Activated T-helper 1 cell treated with anti-CD3 and anti-CD28 coated beads, Interleukin-12 subunit alpha, Interleukin-12 subunit beta, Interleukin-2, Interleukin-4 antibody, amounts not matched to agents 30 ng/mL and 10 ng/mL and 1 ng/mL, durations not matched to agents 14 hours and 24 hours and 36 hours (primary cell): ENCODE data around the gene ATRAID. TPM values are rescaled to one million over a fixed set of nuclear protein-coding genes. Genes with fewer than 3 reads are reported as not detected.
"Not testable (repeated sequence)": the region's sequence is repeated elsewhere in the genome, so short reads cannot be mapped to it uniquely, and the experiment has no call there.

ENCODE experiments used
- DNase-seq: peaks from one replicate; pipeline ENCODE4 v3.0.0; 2021; ENCODE audit warnings: low spot score
- H3K27ac Mint-ChIP-seq: one replicate; pipeline ENCODE4 v1.8.0; 2021; ENCODE audit warnings: mild to moderate bottlenecking, mixed read lengths
- H3K27me3 Mint-ChIP-seq: one replicate; pipeline ENCODE4 v1.8.0; 2022; ENCODE audit warnings: mild to moderate bottlenecking, moderate library complexity, mixed read lengths; ENCODE audit not compliant: insufficient read depth
- H3K36me3 Mint-ChIP-seq: one replicate; pipeline ENCODE4 v1.8.0; 2021; ENCODE audit warnings: low read depth, mixed read lengths
- H3K4me1 Mint-ChIP-seq: one replicate; pipeline ENCODE4 v1.8.0; 2021; ENCODE audit warnings: low read depth, mixed read lengths
- H3K4me3 Mint-ChIP-seq: one replicate; pipeline ENCODE4 v1.8.0; 2021; ENCODE audit warnings: mild to moderate bottlenecking, moderate library complexity, mixed read lengths
- H3K9me3 Mint-ChIP-seq: one replicate; pipeline ENCODE4 v1.8.0; 2021; ENCODE audit warnings: mixed read lengths
- intact Hi-C: fragments of 100-400 bp; cut with micrococcal nuclease; formaldehyde crosslinking; loops from one replicate; pipeline ENCODE4 v1.15.1; 2024
- total RNA-seq: library from RNA; stranded (reverse); gene quantifications from 2 replicates; pipeline ENCODE4 v1.2.3, GENCODE V29; 2022

ATRAID gene, protein sequence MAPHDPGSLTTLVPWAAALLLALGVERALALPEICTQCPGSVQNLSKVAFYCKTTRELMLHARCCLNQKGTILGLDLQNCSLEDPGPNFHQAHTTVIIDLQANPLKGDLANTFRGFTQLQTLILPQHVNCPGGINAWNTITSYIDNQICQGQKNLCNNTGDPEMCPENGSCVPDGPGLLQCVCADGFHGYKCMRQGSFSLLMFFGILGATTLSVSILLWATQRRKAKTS
- 107 and 111 TPM in 2 replicates for total RNA-seq

DNA sequence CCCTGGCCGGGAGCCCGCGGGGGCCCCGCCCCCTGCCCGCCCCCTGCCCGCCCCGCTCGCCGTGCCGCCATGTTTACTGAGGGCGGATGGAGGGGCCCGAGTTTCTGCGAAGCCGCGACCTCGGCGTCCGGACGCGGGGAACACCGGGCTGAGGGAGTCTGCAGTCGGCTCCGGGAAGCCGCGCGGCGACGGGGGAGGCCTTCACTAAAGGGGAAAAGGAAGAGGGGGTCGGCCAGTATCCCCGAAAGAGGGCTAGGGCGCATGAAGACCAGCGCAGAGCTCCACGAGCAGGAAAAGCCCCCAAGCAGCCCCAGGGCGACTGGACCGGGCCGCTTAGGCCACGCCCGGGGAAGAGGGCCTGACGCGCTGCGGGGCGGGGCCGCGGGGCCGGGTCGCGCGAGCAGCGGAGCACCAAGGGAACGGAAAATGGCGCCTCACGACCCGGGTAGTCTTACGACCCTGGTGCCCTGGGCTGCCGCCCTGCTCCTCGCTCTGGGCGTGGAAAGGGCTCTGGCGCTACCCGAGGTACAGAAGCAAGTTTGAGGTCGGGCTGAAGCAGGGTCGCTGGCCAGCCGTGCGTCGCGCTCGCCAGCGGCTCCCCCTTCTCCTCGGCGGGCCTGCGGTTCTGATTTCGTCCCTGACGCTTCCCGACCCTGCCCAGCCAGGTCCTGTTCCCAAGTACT lies at the start of gene ATRAID, which contains the start of gene SLC5A6:
Gene ATRAID, plus strand, starts transcription at position 99 of the 683 bp plus-strand sequence. Its CDS starts 328 bp downstream, at position 427.
Gene SLC5A6, minus strand, starts transcription at position 326 of the 683 bp plus-strand sequence. CDS start 4,618 bp downstream, outside the sequence.
- DNase-seq, result peak; percentile 90
- Mint-ChIP-seq H3K4me1 (peaks cover 54% of the 10 kb centered on the region), H3K27me3 (no peaks in the 10 kb centered on the region), H3K9me3 (no peaks in the 10 kb centered on the region), H3K27ac (peak within 1 kb of the TSS; percentile 100), H3K36me3 (peaks cover 46% of the 10 kb centered on the region), H3K4me3 (peak within 1 kb of the TSS; percentile 99)
- intact Hi-C loops, result loop anchor here (1.0 to 10.0 kb wide), 12 partner anchors 51 to 451 kb away; partner anchors contain the start of genes AGBL5, CCDC121, GPN1 and GTF3C2

DNA sequence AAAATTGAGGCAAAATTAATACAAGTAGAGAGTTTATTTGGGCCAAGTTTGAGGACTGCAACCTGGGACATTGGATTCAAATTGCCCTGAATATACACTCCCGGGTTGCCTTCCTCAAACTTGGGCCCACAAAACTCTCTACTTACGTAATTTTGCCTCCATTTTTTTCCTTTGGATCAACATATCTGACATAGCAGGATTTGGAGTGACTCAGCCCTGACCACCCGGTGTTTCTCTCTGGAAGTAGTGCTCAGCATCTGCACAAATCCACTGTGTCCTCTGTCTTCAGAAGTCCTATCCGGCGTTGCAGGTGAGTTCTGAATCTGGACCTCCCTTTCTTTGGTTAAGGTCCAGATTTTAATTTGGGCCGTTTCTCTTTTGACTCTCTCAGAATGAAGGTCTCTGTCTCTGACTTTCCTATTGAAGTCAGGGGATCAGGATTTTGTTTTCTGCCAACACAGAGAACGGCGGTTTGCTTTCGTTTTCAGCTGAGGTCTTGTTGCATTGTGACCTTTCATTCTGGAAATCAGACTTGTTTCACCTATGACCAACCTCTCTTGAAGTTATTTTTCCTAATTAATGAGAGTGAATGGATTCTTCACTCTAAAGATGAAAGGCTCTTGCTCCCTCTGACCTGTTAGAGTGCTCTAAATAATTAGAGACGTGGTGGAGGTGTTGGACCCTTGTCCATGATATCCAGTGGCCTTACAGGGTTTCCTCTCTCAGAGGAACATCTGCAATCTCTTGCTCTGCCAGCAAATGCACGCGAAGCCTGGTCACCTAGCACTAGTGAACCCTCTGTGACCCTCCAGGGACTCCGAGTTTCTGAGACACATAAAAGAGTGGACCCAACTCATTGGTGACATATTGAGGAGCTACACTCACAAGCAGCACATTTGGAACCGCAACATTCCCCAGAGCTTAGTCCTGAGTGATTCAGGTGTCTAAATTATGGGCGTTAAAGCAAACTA lies 49.4 kb upstream of the ATRAID start:
- H3K27me3 Mint-ChIP-seq, result peaks cover 9% of the 10 kb centered on the region
- DNase-seq, result no peak
- no peaks in the 10 kb centered on the region for H3K9me3 Mint-ChIP-seq
- no peak overlapping the region for H3K27ac Mint-ChIP-seq
- intact Hi-C loops, result no loop called here
- no peak overlapping the region for H3K4me3 Mint-ChIP-seq
- H3K36me3 Mint-ChIP-seq, result no peaks in the 10 kb centered on the region
- H3K4me1 Mint-ChIP-seq, result no peaks in the 10 kb centered on the region

DNA sequence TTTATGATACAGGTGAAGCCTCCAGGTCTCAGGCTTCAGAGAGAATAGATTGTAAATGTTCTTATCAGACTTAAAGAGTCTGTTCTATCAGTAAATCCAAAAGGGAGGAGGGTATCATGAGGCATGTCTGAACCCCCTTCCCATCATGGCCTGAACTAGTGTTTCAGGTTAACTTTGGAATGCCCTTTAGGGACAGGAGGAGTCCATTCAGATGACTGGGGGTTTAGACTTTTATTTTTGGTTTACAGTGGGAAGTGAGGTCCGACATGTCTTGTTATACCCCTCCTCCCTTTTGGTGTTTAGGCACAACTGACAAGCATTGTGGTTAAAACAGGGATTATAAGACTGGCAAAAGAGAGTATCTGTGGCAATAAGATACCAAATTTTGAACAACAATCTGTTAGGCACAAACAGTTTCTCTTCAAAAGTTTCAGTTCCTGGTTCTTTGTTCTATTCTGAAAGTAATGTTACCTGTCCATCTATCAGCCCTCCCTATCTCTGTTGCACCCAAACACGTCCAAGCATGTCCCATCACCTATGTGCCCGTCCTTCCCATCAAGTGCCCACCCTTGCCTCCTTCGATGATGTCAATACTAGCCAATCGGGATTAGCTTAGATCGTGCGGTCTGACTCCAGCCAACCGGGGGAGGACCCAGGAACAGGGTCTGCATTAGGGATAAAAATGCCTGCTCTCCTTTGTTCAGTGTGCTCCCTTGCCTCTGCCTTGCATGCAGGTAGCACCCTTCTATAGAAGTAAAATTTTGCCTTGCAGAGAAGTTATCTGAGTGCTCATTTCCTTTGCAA lies 46.7 kb upstream of the ATRAID start:
- intact Hi-C loops, result loop anchor here (5.0 kb wide), 2 partner anchors 117 to 137 kb away; partner anchors contain the start of gene TRIM54
- no peaks in the 10 kb centered on the region for H3K4me1 Mint-ChIP-seq
- no peak for DNase-seq
- no peaks in the 10 kb centered on the region for H3K36me3 Mint-ChIP-seq
- no peak overlapping the region for H3K4me3 Mint-ChIP-seq
- no peak overlapping the region for H3K27ac Mint-ChIP-seq
- no peaks in the 10 kb centered on the region for H3K9me3 Mint-ChIP-seq
- peaks cover 17% of the 10 kb centered on the region for H3K27me3 Mint-ChIP-seq

DNA sequence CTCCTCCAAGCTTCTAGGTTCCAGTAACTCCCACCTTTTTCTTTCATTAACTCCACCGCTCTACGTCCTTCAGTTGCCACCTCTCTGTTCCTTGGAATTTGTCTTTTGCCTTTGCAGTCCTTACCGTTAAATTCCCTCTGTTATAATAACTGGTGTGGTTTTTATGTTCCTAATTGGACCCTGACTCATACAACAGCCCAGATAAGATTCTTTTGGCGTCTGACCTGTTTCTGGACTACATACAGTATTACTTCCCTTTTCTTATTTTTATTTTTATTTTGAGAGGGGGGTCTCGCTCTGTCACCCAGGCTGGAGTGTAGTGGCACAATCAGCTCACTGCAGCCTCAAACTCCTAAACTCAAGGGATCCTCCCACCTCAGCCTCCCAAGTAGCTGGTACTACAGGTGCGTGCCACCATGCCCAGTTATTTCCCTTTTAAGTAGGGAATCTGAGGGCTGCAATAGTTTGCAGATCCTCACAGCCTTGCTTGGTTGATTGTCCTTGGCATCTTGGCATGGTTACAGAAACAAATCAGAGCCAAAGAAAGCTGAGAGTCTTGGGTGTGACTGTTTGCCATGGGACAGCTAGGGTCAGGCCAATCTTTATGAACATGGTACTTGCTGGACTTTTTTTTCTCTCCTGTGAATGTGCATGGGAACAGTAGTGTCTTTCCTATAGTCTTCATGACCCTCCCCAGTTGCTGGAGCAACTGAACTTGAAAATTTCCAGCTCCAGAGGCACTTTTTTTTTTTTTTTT lies 41.1 kb upstream of the ATRAID start:
- H3K27me3 Mint-ChIP-seq, result peaks cover 28% of the 10 kb centered on the region
- H3K9me3 Mint-ChIP-seq, result no peaks in the 10 kb centered on the region
- intact Hi-C loops, result loop anchor here (2.0 kb wide), 1 partner anchor 46 kb away; the partner anchor contains the start of gene CAD
- no peak overlapping the region for H3K4me3 Mint-ChIP-seq
- no peak for DNase-seq
- H3K4me1 Mint-ChIP-seq, result no peaks in the 10 kb centered on the region
- H3K36me3 Mint-ChIP-seq, result no peaks in the 10 kb centered on the region
- no peak overlapping the region for H3K27ac Mint-ChIP-seq

DNA sequence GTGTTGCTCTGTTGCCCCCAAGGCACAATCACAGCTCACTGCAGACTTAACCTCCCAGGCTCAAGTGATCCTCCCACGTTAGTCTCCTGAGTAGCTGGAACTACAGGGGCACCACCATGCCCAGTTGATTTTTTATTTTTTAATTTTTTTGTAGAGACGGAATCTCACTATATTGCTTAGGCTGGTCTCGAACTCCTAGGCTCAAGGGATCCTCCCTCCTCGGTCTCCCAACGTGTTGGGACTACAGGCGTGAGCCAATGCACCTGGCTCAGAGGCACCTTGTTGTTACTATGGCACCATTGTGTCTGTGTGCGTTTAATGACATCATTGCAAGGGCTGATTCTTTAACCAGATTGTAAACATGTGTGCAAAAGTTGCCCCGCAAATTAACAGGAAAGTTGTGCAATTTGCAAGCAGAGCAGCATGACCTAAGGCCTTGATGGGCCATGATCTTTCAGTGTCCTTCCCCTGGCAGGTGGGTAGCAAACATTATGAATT lies 40.4 kb upstream of the ATRAID start:
- no peak overlapping the region for H3K27ac Mint-ChIP-seq
- no peaks in the 10 kb centered on the region for H3K36me3 Mint-ChIP-seq
- no peak for DNase-seq
- H3K4me3 Mint-ChIP-seq, result no peak overlapping the region
- peaks cover 32% of the 10 kb centered on the region for H3K27me3 Mint-ChIP-seq
- intact Hi-C loops, result loop anchor here (2.0 kb wide), 1 partner anchor 45 kb away; the partner anchor contains the start of gene CAD
- no peaks in the 10 kb centered on the region for H3K4me1 Mint-ChIP-seq
- no peaks in the 10 kb centered on the region for H3K9me3 Mint-ChIP-seq

DNA sequence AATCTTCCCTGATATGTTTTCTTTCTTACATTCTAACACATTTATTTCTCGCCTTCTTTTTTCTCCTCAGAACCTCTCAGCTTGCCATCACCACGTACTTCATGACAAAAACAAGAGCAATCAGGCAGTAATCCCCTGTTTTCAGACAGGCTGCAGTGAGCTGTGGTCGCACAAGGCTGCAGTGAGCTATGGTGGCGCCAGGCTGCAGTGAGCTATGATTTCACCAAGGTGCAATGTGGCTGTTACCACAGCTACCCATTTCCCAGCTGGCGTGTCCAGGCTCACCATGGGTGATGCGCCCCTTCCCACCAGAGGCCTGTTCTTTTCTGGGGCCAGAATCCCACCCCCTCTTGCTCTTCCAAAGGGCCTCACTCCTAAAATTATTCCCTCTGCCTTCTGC lies 37.2 kb upstream of the ATRAID start:
- Mint-ChIP-seq H3K4me3 (no peak overlapping the region), H3K27ac (no peak overlapping the region), H3K27me3 (peaks cover 35% of the 10 kb centered on the region), H3K4me1 (peaks cover 4% of the 10 kb centered on the region), H3K36me3 (no peaks in the 10 kb centered on the region), H3K9me3 (no peaks in the 10 kb centered on the region)
- intact Hi-C loops, result no loop called here
- no peak for DNase-seq

DNA sequence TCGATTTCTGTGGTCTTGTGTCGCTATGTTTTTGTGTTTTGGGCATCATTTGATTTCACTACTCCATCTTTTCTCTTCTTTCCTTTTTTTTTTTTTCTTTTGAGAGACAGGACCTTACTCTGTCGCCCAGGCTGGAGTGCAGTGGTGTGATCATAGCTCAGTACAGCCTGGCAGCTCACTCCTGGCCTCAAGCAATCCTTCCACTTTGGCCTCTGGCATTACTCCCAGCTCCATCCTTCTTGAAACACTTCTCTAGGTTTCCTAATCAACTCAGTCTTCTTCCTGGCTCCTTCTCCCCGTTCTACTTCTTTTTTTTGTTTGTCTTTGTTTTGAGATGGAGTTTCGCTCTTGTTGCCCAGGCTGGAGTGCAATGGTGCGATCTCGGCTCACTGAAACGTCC lies 36.5 kb upstream of the ATRAID start:
- Mint-ChIP-seq H3K9me3 (no peaks in the 10 kb centered on the region), H3K4me3 (no peak overlapping the region), H3K36me3 (no peaks in the 10 kb centered on the region), H3K27ac (no peak overlapping the region), H3K27me3 (peaks cover 31% of the 10 kb centered on the region), H3K4me1 (peaks cover 4% of the 10 kb centered on the region)
- intact Hi-C loops, result no loop called here
- DNase-seq, result no peak

DNA sequence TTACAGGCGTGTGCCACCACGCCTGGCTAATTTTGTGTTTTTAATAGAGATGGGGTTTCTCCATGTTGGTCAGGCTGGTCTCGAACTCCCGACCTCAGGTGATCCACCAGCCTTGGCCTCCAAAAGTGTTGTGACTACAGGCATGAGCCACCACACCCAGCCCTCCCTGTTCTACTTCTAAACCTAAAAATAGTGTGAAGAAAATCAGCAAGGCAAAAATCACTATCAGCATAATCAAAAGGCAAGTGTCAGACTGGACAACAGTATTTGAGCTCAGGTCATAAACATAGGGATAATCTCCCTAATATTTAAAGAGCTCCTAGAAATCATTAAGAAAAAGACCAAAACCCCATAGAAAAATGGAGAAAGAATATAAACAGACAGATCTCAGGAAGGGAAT lies 36.1 kb upstream of the ATRAID start:
- intact Hi-C loops, H3K36me3 Mint-ChIP-seq, H3K9me3 Mint-ChIP-seq: not testable (repeated sequence)

DNA sequence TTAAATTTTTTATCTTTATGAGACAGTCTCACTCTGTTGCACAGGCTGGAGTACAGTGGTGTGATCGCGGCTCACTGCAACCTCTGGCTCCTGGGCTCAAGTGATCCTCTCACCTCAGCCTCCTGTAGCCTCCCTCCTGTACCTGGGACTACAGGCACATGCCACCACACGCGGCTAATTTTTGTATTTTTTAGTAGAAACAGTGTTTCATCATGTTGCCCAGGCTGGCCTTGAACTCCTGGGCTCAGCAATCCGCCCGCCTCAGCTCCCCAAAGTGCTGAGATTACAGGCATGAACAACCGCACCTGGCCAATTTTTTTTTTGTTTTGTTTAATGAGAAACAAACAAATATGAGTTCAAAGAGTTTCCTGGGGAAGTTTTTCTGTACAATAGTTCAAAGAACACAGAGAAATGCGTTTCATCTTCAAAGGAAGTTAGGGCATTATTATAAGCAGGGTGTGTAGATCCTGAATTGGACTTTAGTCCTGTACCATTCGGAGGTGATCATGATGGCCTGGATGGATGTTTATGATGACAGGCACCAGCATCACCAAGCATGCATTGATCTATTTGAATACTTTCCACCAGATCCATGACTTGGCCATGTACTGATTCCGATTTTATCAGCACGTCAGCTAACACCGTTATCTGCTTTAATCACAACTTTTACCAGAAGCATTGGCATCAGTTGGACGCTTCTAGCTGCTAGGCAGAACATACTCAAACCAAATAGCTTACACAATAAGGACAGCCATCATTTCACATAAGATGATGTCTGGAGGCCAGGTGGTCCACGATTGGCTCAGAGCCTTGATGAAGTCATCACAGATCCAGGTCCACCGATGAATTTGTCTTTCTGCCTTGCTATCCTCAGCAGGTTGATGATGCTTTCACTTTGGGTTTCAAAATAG lies 34.1 kb upstream of the ATRAID start:
- no peak for DNase-seq
- Mint-ChIP-seq H3K27me3 (peaks cover 33% of the 10 kb centered on the region), H3K36me3 (no peaks in the 10 kb centered on the region), H3K9me3 (no peaks in the 10 kb centered on the region), H3K4me3 (no peak overlapping the region), H3K4me1 (peaks cover 4% of the 10 kb centered on the region), H3K27ac (no peak overlapping the region)
- intact Hi-C loops, result no loop called here

More for the DNA sequence above, 36.1 kb upstream of the ATRAID start:
- DNase-seq, H3K27ac Mint-ChIP-seq, H3K4me3 Mint-ChIP-seq, H3K4me1 Mint-ChIP-seq: not testable (repeated sequence)
- H3K27me3 Mint-ChIP-seq, result peaks cover 26% of the 10 kb centered on the region

DNA sequence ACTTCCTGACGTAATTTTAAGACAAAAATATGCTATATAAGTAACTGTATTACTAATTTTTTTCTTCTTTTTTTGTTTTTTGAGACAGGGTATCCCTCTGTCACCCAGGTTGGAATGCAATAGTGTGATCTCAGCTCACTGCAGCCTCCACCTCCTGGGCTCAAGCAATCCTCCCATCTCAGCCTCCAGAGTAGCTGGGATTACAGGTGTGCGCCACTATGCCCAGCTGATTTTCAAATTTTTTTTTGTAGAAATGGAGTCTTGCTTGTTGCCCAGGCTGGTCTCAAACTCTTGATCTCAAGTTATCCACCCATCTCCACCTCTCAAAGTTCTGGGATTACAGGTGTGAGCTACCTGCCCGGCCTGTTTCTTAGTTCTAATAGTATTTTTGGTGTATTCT lies 33.4 kb upstream of the ATRAID start:
- intact Hi-C loops, result no loop called here
- Mint-ChIP-seq H3K9me3 (no peaks in the 10 kb centered on the region), H3K27ac (no peak overlapping the region), H3K4me3 (no peak overlapping the region), H3K36me3 (no peaks in the 10 kb centered on the region), H3K4me1 (peaks cover 4% of the 10 kb centered on the region), H3K27me3 (peaks cover 34% of the 10 kb centered on the region)
- DNase-seq, result no peak
